Sciatic nerve (tissue), 2 donors: ENCODE data around the gene MUS81. TPM values are rescaled to one million over a fixed set of nuclear protein-coding genes. Genes with fewer than 3 reads are reported as not detected.

Experiments used
- ATAC-seq: fragments of 200-7000 bp; cut with Tn5 transposase; one replicate; pipeline ENCODE4 v1.9.1; 2020; ENCODE audit warnings: mild to moderate bottlenecking, moderate library complexity
- DNase-seq: peaks from one replicate; pipeline ENCODE4 v3.0.0-alpha.2; 2020; ENCODE audit warnings: low spot score
- intact Hi-C: fragments of 100-400 bp; cut with DNase I; formaldehyde crosslinking; loops from one replicate; pipeline ENCODE4 v1.14.2; 2022
- total RNA-seq: library from RNA; stranded (reverse); fragmentation: NEBNext Ultra II Directional; extraction: Animal tissue kit (Norgen Biotek cat#: 25700); gene quantifications from one replicate; pipeline ENCODE4 v1.2.1, GENCODE V29; 2021
- donor health status: DM: no; HTN: no; CAD: no.
- donor health status: DM: no; HTN: no; CAD: no.

Gene MUS81
- total RNA-seq, 1 donor from 2014 or later, result 46.9 TPM

DNA sequence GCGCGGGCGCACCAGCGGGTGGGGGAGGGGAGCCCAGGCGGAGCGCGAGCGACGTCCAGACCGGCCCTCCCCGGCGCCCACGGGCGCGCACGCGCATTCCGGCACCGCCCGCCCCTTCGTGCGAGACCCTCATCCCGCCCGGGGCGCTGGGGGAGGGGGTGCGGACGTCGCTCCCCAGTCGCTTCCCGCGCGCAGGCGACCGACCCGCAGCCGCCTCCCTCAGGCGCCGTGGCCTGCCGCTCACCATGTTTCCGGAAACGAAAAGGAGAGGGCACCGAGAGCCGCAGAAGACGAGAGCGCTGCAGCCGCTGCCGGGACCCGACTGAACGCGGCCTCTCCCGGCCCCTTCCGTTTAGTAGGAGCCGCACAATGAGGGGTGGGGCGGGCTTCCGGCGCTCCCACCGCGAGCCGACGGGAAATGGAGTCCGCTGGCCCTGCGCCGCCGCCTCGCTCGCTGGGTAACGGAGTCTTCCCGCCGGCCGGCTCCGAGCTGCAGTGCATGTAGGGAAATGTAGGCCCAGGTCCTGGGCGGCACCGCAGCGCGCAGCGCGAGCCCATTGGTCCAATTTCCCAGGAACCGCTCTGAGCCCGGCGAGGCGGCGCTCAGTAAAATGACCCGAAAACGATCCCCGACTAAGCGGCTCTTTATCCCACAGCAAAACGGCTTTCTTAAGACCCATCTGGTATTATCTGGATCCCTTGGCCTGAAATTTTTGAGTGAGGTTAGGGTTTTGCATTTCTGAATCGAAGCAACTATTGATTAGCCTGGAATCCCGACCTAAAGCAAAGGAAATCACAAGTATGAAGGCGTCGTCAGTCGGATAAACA is 2.2 kb upstream of the MUS81 start, which contains the start of gene CFL1:
TSS of gene CFL1 (minus strand) at position 328 of the 828 bp plus-strand sequence. CDS start at position 247, 81 bp downstream.
- intact Hi-C loops, result no loop called here
- ATAC-seq, result peak; percentile 85
- peak; percentile 99 for DNase-seq

DNA sequence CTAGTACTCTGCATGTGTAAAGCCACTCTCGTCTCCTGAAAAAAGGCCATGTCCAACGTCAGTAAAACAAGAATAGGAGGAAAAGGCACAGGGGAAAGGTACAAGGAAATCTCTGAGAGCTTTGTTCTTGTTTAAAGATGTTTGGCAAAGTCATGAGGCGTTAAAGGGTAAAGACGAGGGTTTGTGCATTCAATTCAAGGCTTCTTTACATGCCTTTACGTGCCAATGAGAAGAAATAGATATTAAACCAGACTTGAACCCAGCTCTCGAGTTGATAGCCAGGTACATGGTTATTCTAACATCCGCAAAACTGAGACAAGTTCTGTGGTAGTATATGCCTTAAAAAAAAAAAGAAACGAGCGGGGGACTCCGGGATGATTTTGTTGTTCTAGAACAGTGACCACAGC is 1.5 kb upstream of the MUS81 start:
- intact Hi-C loops, result no loop called here
- no peak for DNase-seq
- no peak for ATAC-seq

DNA sequence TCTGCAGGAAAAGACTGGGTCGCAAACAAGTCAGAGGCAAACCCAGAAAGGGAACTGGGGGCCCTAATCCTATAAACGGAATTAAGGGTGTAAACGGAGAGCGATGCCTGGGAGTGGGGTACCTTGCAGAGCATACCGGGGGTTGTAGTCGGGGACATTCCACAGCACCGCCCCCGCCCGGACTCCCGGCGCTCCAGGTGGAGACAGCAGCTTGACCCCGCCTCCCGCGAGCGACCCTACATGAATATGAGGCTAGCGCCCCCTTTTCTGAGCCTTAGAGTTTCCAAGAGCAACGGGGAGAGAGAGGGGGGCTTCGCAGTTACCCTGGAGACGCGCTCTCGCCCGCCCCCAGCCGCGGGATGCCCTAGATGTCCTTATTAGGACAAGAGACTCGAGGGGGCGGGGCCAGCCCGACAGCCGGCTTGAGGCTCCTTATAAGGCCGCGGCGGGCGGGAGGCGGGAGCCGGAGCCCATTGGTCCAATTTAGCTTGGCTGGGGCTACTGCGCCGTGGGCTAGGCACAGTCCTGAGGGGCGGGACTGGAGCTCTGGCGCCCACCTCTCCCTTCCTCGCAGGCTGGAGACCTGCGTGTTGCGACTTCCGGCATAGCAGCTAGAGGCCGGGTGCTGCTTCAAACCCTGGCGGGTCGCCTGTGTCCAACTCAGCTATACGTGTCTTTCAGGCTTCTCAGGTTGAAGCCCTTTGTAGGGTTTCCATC is 980 bp upstream of the MUS81 start:
- intact Hi-C loops, result no loop called here

DNA sequence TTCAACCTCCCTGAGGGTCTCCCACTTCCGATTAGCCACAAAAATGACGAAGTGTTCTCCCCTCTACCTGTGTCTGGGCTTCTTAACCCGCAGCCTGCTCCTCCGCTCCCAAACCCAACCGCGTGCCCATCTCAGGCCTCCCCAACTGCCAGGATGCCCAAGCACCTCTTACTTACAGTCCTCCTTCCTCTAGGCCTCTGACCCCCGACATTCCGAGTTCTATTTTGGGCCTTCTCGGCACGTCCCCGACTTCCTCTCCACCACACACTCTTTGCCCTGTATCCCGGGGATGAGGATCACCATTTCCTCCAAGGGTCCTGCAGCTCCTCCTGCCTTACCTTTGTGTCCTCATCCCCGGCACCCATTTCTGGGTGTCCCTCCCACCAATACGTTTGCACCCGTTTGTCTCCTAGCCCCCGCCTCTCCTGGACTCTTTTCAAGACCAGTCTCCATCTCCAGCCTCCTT is 388 bp upstream of the MUS81 start:
- intact Hi-C loops, result no loop called here
- no peak for DNase-seq
- peak; percentile 0 for ATAC-seq

More for the DNA sequence above, 980 bp upstream of the MUS81 start:
- peak; percentile 89 for ATAC-seq
- DNase-seq, result peak; percentile 99

DNA sequence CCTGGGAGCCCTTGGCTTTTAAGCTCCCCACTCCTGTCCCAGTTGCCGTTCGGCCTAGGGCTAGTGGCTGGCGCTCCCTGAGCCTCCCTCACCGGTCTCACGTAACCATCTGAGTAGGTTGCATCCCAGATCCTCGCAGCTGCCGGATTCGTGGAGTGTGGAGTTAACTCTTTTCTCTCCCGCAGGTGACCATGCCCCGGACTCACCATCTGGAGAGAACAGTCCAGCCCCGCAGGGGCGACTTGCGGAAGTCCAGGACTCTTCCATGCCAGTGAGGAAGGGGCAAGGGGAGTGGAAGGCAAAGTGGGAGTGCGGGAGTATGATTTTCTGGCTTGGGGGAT is 902 bp downstream of the MUS81 start:
- ATAC-seq (no peak), DNase-seq (peak; percentile 64)
- intact Hi-C loops, result no loop called here

- ATAC-seq, result no peak
- DNase-seq, result no peak
- intact Hi-C loops, result no loop called here
These were observed 1.4 kb downstream of the MUS81 start for GRCh38 chr11:65861533-65862183.

DNA sequence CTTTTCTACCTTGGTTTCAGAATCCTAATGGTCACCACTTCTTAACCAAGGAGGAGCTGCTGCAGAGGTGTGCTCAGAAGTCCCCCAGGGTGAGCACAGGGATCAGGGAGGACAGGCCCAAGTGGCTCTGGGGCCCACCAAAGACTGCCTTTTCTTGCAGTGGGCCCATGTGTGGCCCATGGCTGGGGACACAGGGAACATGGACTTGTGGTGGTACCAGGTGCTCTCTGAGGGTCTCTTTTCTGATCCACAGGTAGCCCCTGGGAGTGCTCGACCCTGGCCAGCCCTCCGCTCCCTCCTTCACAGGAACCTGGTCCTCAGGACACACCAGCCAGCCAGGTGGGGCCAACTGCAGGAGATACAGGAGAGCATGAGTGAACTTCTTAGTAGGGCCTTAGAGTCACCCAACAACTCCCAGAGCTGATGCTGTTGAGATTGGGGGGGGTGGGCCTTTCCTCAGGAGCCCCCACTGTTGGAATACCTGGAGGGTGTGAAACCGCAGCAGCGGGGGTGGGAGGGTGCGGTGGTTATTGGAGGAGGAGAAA is 2.0 kb downstream of the MUS81 start:
- intact Hi-C loops, result no loop called here
- DNase-seq (peak; percentile 56), ATAC-seq (no peak)

DNA sequence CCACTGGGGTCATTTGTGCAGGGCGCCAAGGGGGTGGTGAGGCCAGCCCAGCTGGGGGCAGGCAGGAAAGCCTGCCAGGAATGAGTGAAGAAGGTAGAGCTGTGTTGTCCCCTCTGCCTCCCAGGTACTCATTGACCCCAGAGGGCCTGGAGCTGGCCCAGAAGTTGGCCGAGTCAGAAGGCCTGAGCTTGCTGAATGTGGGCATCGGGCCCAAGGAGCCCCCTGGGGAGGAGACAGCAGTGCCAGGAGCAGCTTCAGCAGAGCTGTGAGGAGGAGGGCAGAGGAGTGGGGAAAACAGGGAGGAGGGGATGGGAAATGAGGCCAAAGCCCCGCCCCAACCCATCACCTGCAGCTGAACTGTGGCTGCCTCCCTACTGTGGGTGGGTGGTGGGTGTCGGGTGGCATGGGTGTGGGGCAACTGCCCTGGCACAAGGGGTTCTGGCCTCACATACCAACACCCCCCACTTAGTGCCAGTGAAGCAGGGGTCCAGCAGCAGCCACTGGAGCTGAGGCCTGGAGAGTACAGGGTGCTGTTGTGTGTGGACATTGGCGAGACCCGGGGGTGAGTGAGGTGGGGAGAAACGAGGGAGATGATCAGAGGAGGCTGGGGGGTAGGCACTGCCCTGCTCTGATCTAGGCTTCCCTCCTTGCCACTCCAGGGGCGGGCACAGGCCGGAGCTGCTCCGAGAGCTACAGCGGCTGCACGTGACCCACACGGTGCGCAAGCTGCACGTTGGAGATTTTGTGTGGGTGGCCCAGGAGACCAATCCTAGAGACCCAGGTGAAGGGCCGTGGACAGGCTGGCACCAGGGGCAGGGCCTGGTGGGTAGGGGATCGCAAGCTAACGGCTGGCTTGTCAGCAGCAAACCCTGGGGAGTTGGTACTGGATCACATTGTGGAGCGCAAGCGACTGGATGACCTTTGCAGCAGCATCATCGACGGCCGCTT is 3.0 kb downstream of the MUS81 start:
- ATAC-seq (no peak), DNase-seq (peak; percentile 61)
- intact Hi-C loops, result no loop called here

- intact Hi-C loops, result no loop called here
- ATAC-seq, result no peak
- no peak for DNase-seq
These were observed 3.9 kb downstream of the MUS81 start for GRCh38 chr11:65863889-65864705.

- ATAC-seq (no peak), DNase-seq (no peak)
- intact Hi-C loops, result no loop called here
These were observed 4.7 kb downstream of the MUS81 start for GRCh38 chr11:65864706-65865471.

GRCh38 chr11:65865550-65866172 is 5.4 kb downstream of the MUS81 start:
- no peak for DNase-seq
- no peak for ATAC-seq
- intact Hi-C loops, result no loop called here

GRCh38 chr11:65866509-65867283 is 6.5 kb downstream of the MUS81 start:
- ATAC-seq, result no peak
- DNase-seq, result no peak
- intact Hi-C loops, result no loop called here

DNA sequence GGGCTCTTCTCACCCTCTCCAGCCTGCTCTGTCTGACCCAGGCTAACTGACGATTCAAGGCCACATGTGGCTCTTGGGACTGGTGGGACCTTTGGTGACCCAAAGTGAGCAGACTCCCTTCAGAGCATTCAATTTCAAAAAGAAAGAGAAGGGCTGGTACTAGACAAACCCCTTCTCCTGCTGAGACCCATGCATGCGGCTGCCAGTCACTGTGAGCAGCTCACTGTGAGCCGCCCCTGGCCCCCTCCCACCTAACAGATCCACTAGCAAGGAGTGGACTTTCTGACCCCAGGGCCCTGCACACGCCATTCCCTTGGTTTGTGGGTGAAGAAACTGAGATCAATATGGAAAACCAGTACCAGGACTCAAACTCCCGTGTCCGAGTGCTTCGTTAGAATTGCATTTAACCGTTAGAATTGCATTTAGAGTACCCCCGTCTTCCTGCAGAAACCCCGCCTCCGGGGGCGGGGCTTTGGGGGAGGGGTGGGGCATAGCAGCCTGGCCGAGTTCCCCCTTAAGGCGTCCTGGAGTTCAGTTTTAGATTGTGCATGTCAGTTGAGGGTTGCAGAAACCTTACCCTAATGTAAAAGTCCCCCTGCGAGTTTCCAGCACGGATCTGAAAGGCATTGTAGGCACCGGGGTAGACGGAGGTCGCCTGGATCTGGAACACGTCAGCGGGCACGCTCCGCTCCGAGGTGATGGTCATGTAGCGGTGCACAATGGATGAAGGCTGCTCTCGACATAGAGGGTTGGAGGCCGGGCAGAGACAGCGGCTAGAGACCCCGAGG is 7.2 kb downstream of the MUS81 start:
- ATAC-seq (no peak), DNase-seq (peak; percentile 63)
- intact Hi-C loops, result no loop called here

DNA sequence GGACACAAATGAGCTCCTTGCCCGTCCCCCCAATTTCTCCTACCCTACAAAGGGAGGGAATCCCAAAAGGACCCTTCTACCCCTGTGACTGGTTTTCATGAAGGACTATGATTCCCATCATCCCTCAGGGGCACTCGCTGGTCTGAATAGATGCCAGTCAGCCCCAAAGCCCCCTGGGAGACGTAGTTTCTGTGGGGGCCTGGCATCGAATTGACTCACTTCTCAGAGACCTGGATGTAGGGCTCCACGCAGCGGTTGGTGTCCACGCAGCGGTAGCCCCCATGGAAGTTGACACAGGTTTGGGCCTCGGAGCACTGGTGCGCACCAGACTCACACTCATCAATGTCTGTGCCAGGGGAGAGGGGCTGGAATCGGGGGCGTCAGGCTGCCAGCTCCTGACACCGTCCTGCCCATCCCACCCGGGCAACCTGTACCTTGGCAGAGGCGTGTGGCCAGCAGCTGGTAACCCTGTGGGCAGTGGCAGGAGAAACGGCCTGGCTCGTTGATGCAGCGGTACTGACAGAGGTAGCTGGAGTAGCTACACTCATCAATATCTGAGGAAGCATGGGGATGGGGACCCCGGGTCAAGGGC is 7.9 kb downstream of the MUS81 start:
- no peak for ATAC-seq
- intact Hi-C loops, result no loop called here
- peak; percentile 61 for DNase-seq

GRCh38 chr11:65868907-65869306 is 8.7 kb downstream of the MUS81 start:
- intact Hi-C loops, result no loop called here
- DNase-seq (no peak), ATAC-seq (no peak)
